Activated T-cell treated with anti-CD3 and anti-CD28 coated beads for 1 hour (primary cell): ENCODE results near the gene IL31RA.
A peak's percentile ranks its signal among the peaks of the same experiment; 100 is the strongest.

ENCODE experiments used
- DNase-seq: peaks from one replicate; pipeline ENCODE4 v3.0.0-alpha.2; 2020; ENCODE audit warnings: low read depth

IL31RA gene

GRCh38 chr5:55903121-55903701 lies 52.1 kb downstream of the IL31RA start:
- peak; percentile 29 for DNase-seq

- DNase-seq: no peak
Observed at GRCh38 chr5:55904152-55904551, 53.0 kb downstream of the IL31RA start.

- DNase-seq: no peak
Observed at GRCh38 chr5:55905251-55905650, 54.1 kb downstream of the IL31RA start.

GRCh38 chr5:55907927-55908326 lies 56.8 kb downstream of the IL31RA start:
- DNase-seq: no peak

- no peak for DNase-seq
Observed at GRCh38 chr5:55908804-55909203, 57.6 kb downstream of the IL31RA start.

- no peak for DNase-seq
Observed at GRCh38 chr5:55911784-55912653, 60.9 kb downstream of the IL31RA start.

- DNase-seq: no peak
Observed at GRCh38 chr5:55913466-55914413, 62.6 kb downstream of the IL31RA start.

GRCh38 chr5:55914971-55915370 lies 63.8 kb downstream of the IL31RA start:
- no peak for DNase-seq

- no peak for DNase-seq
Observed at GRCh38 chr5:55915783-55916182, 64.6 kb downstream of the IL31RA start.

- DNase-seq: no peak
Observed at GRCh38 chr5:55916986-55917385, 65.8 kb downstream of the IL31RA start.

GRCh38 chr5:55917402-55918086 lies 66.4 kb downstream of the IL31RA start:
- DNase-seq: no peak

GRCh38 chr5:55918087-55919035 lies 67.2 kb downstream of the IL31RA start:
- DNase-seq: no peak

GRCh38 chr5:55919625-55920024 lies 68.5 kb downstream of the IL31RA start:
- no peak for DNase-seq

GRCh38 chr5:55920784-55921183 lies 69.6 kb downstream of the IL31RA start:
- no peak for DNase-seq

- DNase-seq: no peak
Observed at GRCh38 chr5:55921617-55922016, 70.5 kb downstream of the IL31RA start.

- DNase-seq: no peak
Observed at GRCh38 chr5:55923177-55923771, 72.1 kb downstream of the IL31RA start.

- no peak for DNase-seq
Observed at GRCh38 chr5:55923865-55924500, 72.8 kb downstream of the IL31RA start.

GRCh38 chr5:55924744-55925143 lies 73.6 kb downstream of the IL31RA start:
- no peak for DNase-seq

- DNase-seq: no peak
Observed at GRCh38 chr5:55925181-55925580, 74.0 kb downstream of the IL31RA start.

- no peak for DNase-seq
Observed at GRCh38 chr5:55925712-55926111, 74.6 kb downstream of the IL31RA start.
